ENCODE data around the gene BMPR1A.
"Not testable (repeated sequence)": the region's sequence is repeated elsewhere in the genome, so short reads cannot be mapped to it uniquely, and the experiment has no call there.

BMPR1A gene

GRCh38 chr10:86732771-86733170 lies 23.6 kb upstream of the BMPR1A start:
- no peak overlapping the region for H3K4me3 ChIP-seq (ENCODE audit: low read depth, low read length)
- TF ChIP-seq CTCF (IDR thresholded peaks at IDR 0.05; ENCODE audit: insufficient read depth, low read length, missing control alignments): no peak
- ChIA-PET CTCF (interaction anchor here (0.7 to 1.5 kb wide), 3 partner anchors 18 to 207 kb away, joined by 3 to 6 read pairs (median 4); no protein-coding TSS in a partner anchor), POLR2A (no interaction called here)
- no peak for DNase-seq (ENCODE audit: low read depth, low spot score)

GRCh38 chr10:86733260-86733671 lies 23.2 kb upstream of the BMPR1A start:
- POLR2A ChIA-PET: interaction anchor here (0.6 kb wide), 1 partner anchor 84 kb away, joined by 3 read pairs; no protein-coding TSS in a partner anchor
- CTCF ChIA-PET: interaction anchor here (0.7 to 1.4 kb wide), 3 partner anchors 19 to 207 kb away, joined by 3 to 6 read pairs (median 3); no protein-coding TSS in a partner anchor
- TF ChIP-seq CTCF (IDR thresholded peaks at IDR 0.05; ENCODE audit: insufficient read depth, low read length, missing control alignments): no peak
- H3K4me3 ChIP-seq (ENCODE audit: low read depth, low read length): no peak overlapping the region
- no peak for DNase-seq (ENCODE audit: low read depth, low spot score)

- DNase-seq (ENCODE audit: low read depth, low spot score): no peak
- POLR2A ChIA-PET: no interaction called here
- TF ChIP-seq CTCF (IDR thresholded peaks at IDR 0.05; ENCODE audit: insufficient read depth, low read length, missing control alignments): no peak
- CTCF ChIA-PET: interaction anchor here (1.3 to 1.9 kb wide), 4 partner anchors 19 to 165 kb away, joined by 3 to 6 read pairs (median 4); no protein-coding TSS in a partner anchor
- H3K4me3 ChIP-seq (ENCODE audit: low read depth, low read length): no peak overlapping the region
Measured at GRCh38 chr10:86734207-86734988, 22.0 kb upstream of the BMPR1A start.

GRCh38 chr10:86735278-86735677 lies 21.1 kb upstream of the BMPR1A start:
- DNase-seq (ENCODE audit: low read depth, low spot score); POLR2A ChIA-PET; H3K4me3 ChIP-seq (ENCODE audit: low read depth, low read length): not testable (repeated sequence)
- CTCF ChIA-PET: interaction anchor here (1.4 to 1.9 kb wide), 2 partner anchors 20 to 24 kb away, joined by 4 read pairs; no protein-coding TSS in a partner anchor

- ChIA-PET POLR2A (no interaction called here), CTCF (interaction anchor here (1.0 to 1.5 kb wide), 2 partner anchors 9 to 15 kb away, joined by 3 read pairs; no protein-coding TSS in a partner anchor)
- TF ChIP-seq CTCF (IDR thresholded peaks at IDR 0.05; ENCODE audit: insufficient read depth, low read length, missing control alignments): no peak
Measured at GRCh38 chr10:86742230-86742629, 14.2 kb upstream of the BMPR1A start.

GRCh38 chr10:86744067-86744725 lies 12.2 kb upstream of the BMPR1A start:
- POLR2A ChIA-PET: no interaction called here
- CTCF ChIA-PET: interaction anchor here (0.7 kb wide), 1 partner anchor 309 kb away, joined by 3 read pairs; no protein-coding TSS in a partner anchor
- no peak for TF ChIP-seq CTCF (IDR thresholded peaks at IDR 0.05; ENCODE audit: insufficient read depth, low read length, missing control alignments)
- H3K4me3 ChIP-seq (ENCODE audit: low read depth, low read length): no peak overlapping the region
- no peak for DNase-seq (ENCODE audit: low read depth, low spot score)

More at GRCh38 chr10:86742230-86742629, 14.2 kb upstream of the BMPR1A start:
- H3K4me3 ChIP-seq (ENCODE audit: low read depth, low read length): no peak overlapping the region
- no peak for DNase-seq (ENCODE audit: low read depth, low spot score)
